ENCODE data around the gene FTHL17. TPM values are rescaled to one million over a fixed set of nuclear protein-coding genes. Genes with fewer than 3 reads are reported as not detected.

FTHL17 gene
- total RNA-seq = not detected in 2 replicates
- long read RNA-seq = 0 reads

- no peak within 1 kb of the TSS for H3K27ac Mint-ChIP-seq (ENCODE audit: unreplicated experiment)
- H3K4me1 Mint-ChIP-seq (ENCODE audit: unreplicated experiment) = no peaks in the 10 kb centered on the region
- peaks cover 5% of the 10 kb centered on the region for H3K27me3 Mint-ChIP-seq (ENCODE audit: unreplicated experiment)
- no peaks in the 10 kb centered on the region for H3K36me3 Mint-ChIP-seq (ENCODE audit: unreplicated experiment)
- no peak for TF ChIP-seq CTCF (IDR thresholded peaks at IDR 0.05)
- no peak for DNase-seq (ENCODE audit: extremely low spot score, unreplicated experiment)
- H3K4me3 Mint-ChIP-seq (ENCODE audit: unreplicated experiment) = no peak within 1 kb of the TSS
- H3K9me3 Mint-ChIP-seq (ENCODE audit: unreplicated experiment) = peaks cover 28% of the 10 kb centered on the region
These were observed at the start of gene FTHL17 for GRCh38 chrX:31071725-31072124. FTHL17 (minus strand) TSS chrX:31072041; CDS start chrX:31071953, 88 bp downstream.

GRCh38 chrX:31117266-31117665 lies 45.4 kb upstream of the FTHL17 start:
- no peak overlapping the region for H3K27ac Mint-ChIP-seq (ENCODE audit: unreplicated experiment)
- no peak for TF ChIP-seq CTCF (IDR thresholded peaks at IDR 0.05)
- no peaks in the 10 kb centered on the region for H3K27me3 Mint-ChIP-seq (ENCODE audit: unreplicated experiment)
- H3K4me3 Mint-ChIP-seq (ENCODE audit: unreplicated experiment) = no peak overlapping the region
- DNase-seq (ENCODE audit: extremely low spot score, unreplicated experiment) = no peak
- peaks cover 25% of the 10 kb centered on the region for H3K36me3 Mint-ChIP-seq (ENCODE audit: unreplicated experiment)
- peaks cover 1% of the 10 kb centered on the region for H3K4me1 Mint-ChIP-seq (ENCODE audit: unreplicated experiment)
- peaks cover 5% of the 10 kb centered on the region for H3K9me3 Mint-ChIP-seq (ENCODE audit: unreplicated experiment)

- Mint-ChIP-seq H3K27me3 (ENCODE audit: unreplicated experiment) (no peaks in the 10 kb centered on the region), H3K4me1 (ENCODE audit: unreplicated experiment) (peaks cover 1% of the 10 kb centered on the region), H3K4me3 (ENCODE audit: unreplicated experiment) (no peak overlapping the region), H3K36me3 (ENCODE audit: unreplicated experiment) (peaks cover 15% of the 10 kb centered on the region), H3K9me3 (ENCODE audit: unreplicated experiment) (peaks cover 6% of the 10 kb centered on the region), H3K27ac (ENCODE audit: unreplicated experiment) (no peak overlapping the region)
- TF ChIP-seq CTCF (IDR thresholded peaks at IDR 0.05) = no peak
- DNase-seq (ENCODE audit: extremely low spot score, unreplicated experiment) = no peak
These were observed 43.6 kb upstream of the FTHL17 start for GRCh38 chrX:31115398-31115797.

- H3K4me3 Mint-ChIP-seq (ENCODE audit: unreplicated experiment) = no peak overlapping the region
- peak overlapping the region; percentile 55 for H3K27ac Mint-ChIP-seq (ENCODE audit: unreplicated experiment)
- peaks cover 11% of the 10 kb centered on the region for H3K36me3 Mint-ChIP-seq (ENCODE audit: unreplicated experiment)
- peaks cover 1% of the 10 kb centered on the region for H3K4me1 Mint-ChIP-seq (ENCODE audit: unreplicated experiment)
- H3K27me3 Mint-ChIP-seq (ENCODE audit: unreplicated experiment) = no peaks in the 10 kb centered on the region
- DNase-seq (ENCODE audit: extremely low spot score, unreplicated experiment) = no peak
- no peak for TF ChIP-seq CTCF (IDR thresholded peaks at IDR 0.05)
- H3K9me3 Mint-ChIP-seq (ENCODE audit: unreplicated experiment) = peaks cover 6% of the 10 kb centered on the region
These were observed 43.0 kb upstream of the FTHL17 start for GRCh38 chrX:31114858-31115257.

- no peak overlapping the region for H3K4me3 Mint-ChIP-seq (ENCODE audit: unreplicated experiment)
- no peak for TF ChIP-seq CTCF (IDR thresholded peaks at IDR 0.05)
- H3K27ac Mint-ChIP-seq (ENCODE audit: unreplicated experiment) = no peak overlapping the region
- peaks cover 6% of the 10 kb centered on the region for H3K9me3 Mint-ChIP-seq (ENCODE audit: unreplicated experiment)
- H3K4me1 Mint-ChIP-seq (ENCODE audit: unreplicated experiment) = peaks cover 1% of the 10 kb centered on the region
- no peak for DNase-seq (ENCODE audit: extremely low spot score, unreplicated experiment)
- no peaks in the 10 kb centered on the region for H3K27me3 Mint-ChIP-seq (ENCODE audit: unreplicated experiment)
- H3K36me3 Mint-ChIP-seq (ENCODE audit: unreplicated experiment) = peaks cover 3% of the 10 kb centered on the region
These were observed 40.6 kb upstream of the FTHL17 start for GRCh38 chrX:31112226-31112999.
